HEK293 (cell line): ENCODE data around the gene ACSM3.

Experiments
- GLIS1 ChIP-seq: fragments of 450-650 bp; formaldehyde crosslinking; IDR thresholded peaks from 2 replicates; pipeline ENCODE4 v1.5.1; 2016; ENCODE audit warnings: missing biosample characterization, missing genetic modification characterization
- SP2 ChIP-seq: fragments of 450-650 bp; formaldehyde crosslinking; IDR thresholded peaks from 2 replicates; pipeline ENCODE4 v1.5.1; 2016; ENCODE audit warnings: missing biosample characterization, missing genetic modification characterization
- ZFP69B ChIP-seq: fragments of 450-650 bp; formaldehyde crosslinking; IDR thresholded peaks from 2 replicates; pipeline ENCODE4 v1.5.1; 2016; ENCODE audit warnings: missing biosample characterization, missing genetic modification characterization
- ZNF114 ChIP-seq: fragments of 450-650 bp; formaldehyde crosslinking; IDR thresholded peaks from 2 replicates; pipeline ENCODE4 v1.5.0; 2017; ENCODE audit warnings: missing biosample characterization, missing genetic modification characterization
- ZNF133 ChIP-seq: fragments of 450-650 bp; formaldehyde crosslinking; IDR thresholded peaks from 2 replicates; pipeline ENCODE4 v1.5.1; 2016; ENCODE audit warnings: missing biosample characterization, missing genetic modification characterization
- ZNF202 ChIP-seq: fragments of 450-650 bp; formaldehyde crosslinking; IDR thresholded peaks from 2 replicates; pipeline ENCODE4 v1.5.1; 2016; ENCODE audit warnings: missing biosample characterization, missing genetic modification characterization, borderline replicate concordance
- ZNF274 ChIP-seq, 2 experiments: fragments of 200-500 bp in 1 of 2; fragments of 450-650 bp in 1 of 2; sonication (Bioruptor generic) in 1 of 2; formaldehyde crosslinking in 1 of 2; IDR thresholded peaks; 2 replicates each; pipeline versions ENCODE4 v1.5.1 to v1.6.1; 2014 to 2016; ENCODE audit warnings: borderline replicate concordance in 1 of 2, inconsistent platforms in 1 of 2, low read length in 1 of 2, missing biosample characterization in 1 of 2, missing genetic modification characterization in 1 of 2
- ZNF404 ChIP-seq: fragments of 450-650 bp; formaldehyde crosslinking; IDR thresholded peaks from 2 replicates; pipeline ENCODE4 v1.5.1; 2017; ENCODE audit warnings: missing biosample characterization, missing genetic modification characterization
- ZNF501 ChIP-seq: fragments of 450-650 bp; formaldehyde crosslinking; IDR thresholded peaks from 2 replicates; pipeline ENCODE4 v1.5.1; 2016; ENCODE audit warnings: missing biosample characterization, missing genetic modification characterization
- ZNF624 ChIP-seq: fragments of 450-650 bp; formaldehyde crosslinking; IDR thresholded peaks from 2 replicates; pipeline ENCODE4 v1.5.1; 2017; ENCODE audit warnings: missing biosample characterization, missing genetic modification characterization
- TF ChIP-seq, protein P1 (sequence below): fragments of 450-650 bp; formaldehyde crosslinking; IDR thresholded peaks from 2 replicates; pipeline ENCODE4 v1.5.1; 2016; ENCODE audit warnings: missing biosample characterization, missing genetic modification characterization
- TF ChIP-seq, protein P2 (sequence below): fragments of 450-650 bp; formaldehyde crosslinking; IDR thresholded peaks from 2 replicates; pipeline ENCODE4 v1.5.1; 2016; ENCODE audit warnings: missing biosample characterization, missing genetic modification characterization

DNA sequence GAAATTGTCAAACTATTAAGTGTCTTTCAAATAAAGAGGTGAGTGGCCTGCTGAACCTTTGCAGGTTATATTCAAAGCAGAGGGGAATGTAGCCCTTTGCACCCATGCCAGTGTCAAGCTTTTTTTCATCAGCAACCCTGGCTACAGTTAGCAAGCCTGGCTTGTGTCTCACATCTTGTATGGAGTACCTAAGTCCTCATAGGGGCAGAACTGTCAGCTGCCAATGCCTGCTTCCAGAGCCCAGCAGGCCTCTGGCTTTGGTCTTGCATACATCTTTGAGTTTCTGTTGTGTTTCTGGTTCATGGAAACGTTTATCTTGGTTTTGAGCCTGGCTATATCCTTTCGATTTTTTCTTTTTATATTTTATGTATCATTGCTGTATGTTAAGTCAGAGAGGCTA lies 69.3 kb downstream of the ACSM3 start:
- TF ChIP-seq, protein P1, sequence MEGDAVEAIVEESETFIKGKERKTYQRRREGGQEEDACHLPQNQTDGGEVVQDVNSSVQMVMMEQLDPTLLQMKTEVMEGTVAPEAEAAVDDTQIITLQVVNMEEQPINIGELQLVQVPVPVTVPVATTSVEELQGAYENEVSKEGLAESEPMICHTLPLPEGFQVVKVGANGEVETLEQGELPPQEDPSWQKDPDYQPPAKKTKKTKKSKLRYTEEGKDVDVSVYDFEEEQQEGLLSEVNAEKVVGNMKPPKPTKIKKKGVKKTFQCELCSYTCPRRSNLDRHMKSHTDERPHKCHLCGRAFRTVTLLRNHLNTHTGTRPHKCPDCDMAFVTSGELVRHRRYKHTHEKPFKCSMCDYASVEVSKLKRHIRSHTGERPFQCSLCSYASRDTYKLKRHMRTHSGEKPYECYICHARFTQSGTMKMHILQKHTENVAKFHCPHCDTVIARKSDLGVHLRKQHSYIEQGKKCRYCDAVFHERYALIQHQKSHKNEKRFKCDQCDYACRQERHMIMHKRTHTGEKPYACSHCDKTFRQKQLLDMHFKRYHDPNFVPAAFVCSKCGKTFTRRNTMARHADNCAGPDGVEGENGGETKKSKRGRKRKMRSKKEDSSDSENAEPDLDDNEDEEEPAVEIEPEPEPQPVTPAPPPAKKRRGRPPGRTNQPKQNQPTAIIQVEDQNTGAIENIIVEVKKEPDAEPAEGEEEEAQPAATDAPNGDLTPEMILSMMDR (tag by site-specific recombination): no peak
- TF ChIP-seq GLIS1 (tag by site-specific recombination): no peak
- TF ChIP-seq, protein P2, sequence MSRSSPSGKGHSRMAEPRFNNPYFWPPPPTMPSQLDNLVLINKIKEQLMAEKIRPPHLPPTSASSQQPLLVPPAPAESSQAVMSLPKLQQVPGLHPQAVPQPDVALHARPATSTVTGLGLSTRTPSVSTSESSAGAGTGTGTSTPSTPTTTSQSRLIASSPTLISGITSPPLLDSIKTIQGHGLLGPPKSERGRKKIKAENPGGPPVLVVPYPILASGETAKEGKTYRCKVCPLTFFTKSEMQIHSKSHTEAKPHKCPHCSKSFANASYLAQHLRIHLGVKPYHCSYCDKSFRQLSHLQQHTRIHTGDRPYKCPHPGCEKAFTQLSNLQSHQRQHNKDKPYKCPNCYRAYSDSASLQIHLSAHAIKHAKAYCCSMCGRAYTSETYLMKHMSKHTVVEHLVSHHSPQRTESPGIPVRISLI (tag by site-specific recombination): no peak
- TF ChIP-seq ZNF274 (IDR thresholded peaks at IDR 0.05; ENCODE audit: low read length): no peak
- no peak for TF ChIP-seq ZNF274 (tag by site-specific recombination; IDR thresholded peaks at IDR 0.05; ENCODE audit: borderline replicate concordance)
- no peak for TF ChIP-seq SP2
- no peak for TF ChIP-seq ZNF624 (tag by site-specific recombination)
- no peak for TF ChIP-seq ZNF114 (tag by site-specific recombination)
- TF ChIP-seq ZFP69B: no peak
- no peak for TF ChIP-seq ZNF133
- no peak for TF ChIP-seq ZNF501 (tag by site-specific recombination)
- no peak for TF ChIP-seq ZNF404 (tag by site-specific recombination)
- no peak for TF ChIP-seq ZNF202 (tag by site-specific recombination)
